SH-SY5Y (cell line): ENCODE measurements around the gene RAG2.

Source experiments
- GATA2 ChIP-seq: IDR thresholded peaks from 2 replicates; pipeline ENCODE4 v1.6.1; 2011; ENCODE audit warnings: mild to moderate bottlenecking, low read depth, low read length
- GATA3 ChIP-seq: IDR thresholded peaks from 2 replicates; pipeline ENCODE4 v1.6.1; 2011; ENCODE audit warnings: low read depth, mild to moderate bottlenecking, low read length, moderate library complexity

DNA sequence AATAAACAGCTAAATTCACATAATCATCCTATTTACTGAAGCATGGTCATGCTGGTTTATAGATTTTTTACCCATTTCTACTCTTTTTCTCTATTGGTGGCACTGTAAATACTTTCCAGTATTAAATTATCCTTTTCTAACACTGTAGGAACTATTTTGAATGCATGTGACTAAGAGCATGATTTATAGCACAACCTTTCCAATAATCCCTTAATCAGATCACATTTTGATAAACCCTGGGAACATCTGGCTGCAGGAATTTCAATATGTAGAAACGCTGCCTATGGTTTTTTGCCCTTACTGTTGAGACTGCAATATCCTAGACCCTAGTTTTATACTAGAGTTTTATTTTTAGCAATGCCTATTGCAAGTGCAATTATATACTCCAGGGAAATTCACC is 19.6 kb downstream of the RAG2 start:
- TF ChIP-seq GATA3 (peak; percentile 42; the same call in 1 of the 2 replicates), GATA2 (peak; percentile 19; the same call in 1 of the 2 replicates)
